RPMI7951 (cell line): ENCODE results near the gene DIAPH3. TPM values are rescaled to one million over a fixed set of nuclear protein-coding genes. Genes with fewer than 3 reads are reported as not detected.
"Not testable (repeated sequence)": the region's sequence is repeated elsewhere in the genome, so short reads cannot be mapped to it uniquely, and the experiment has no call there.

ENCODE experiments used
- DNase-seq: peaks from one replicate; pipeline ENCODE4 v3.0.0-alpha.2; 2012; ENCODE audit warnings: low read depth
- total RNA-seq: library from RNA; depleted of rRNA; stranded (reverse); fragments of >200 nt; shearing (Covaris generic); gene quantifications from 2 replicates; pipeline ENCODE4 v1.2.3, GENCODE V29; 2014

DIAPH3 gene
- total RNA-seq, 1 experiment from 2014 or later = 25.1 TPM

GRCh38 chr13:60094385-60095088 is 69.2 kb downstream of the DIAPH3 start:
- no peak for DNase-seq

GRCh38 chr13:60093425-60094019 is 70.2 kb downstream of the DIAPH3 start:
- no peak for DNase-seq

GRCh38 chr13:60091573-60091972 is 72.2 kb downstream of the DIAPH3 start:
- no peak for DNase-seq

- DNase-seq = no peak
These were observed 73.2 kb downstream of the DIAPH3 start for GRCh38 chr13:60090574-60090973.

GRCh38 chr13:60083780-60084179 is 79.9 kb downstream of the DIAPH3 start:
- DNase-seq = not testable (repeated sequence)

- no peak for DNase-seq
These were observed 82.9 kb downstream of the DIAPH3 start for GRCh38 chr13:60080850-60081249.

GRCh38 chr13:60078226-60078625 is 85.5 kb downstream of the DIAPH3 start:
- DNase-seq = no peak

GRCh38 chr13:60075850-60076249 is 87.9 kb downstream of the DIAPH3 start:
- DNase-seq = no peak

- no peak for DNase-seq
These were observed 89.3 kb downstream of the DIAPH3 start for GRCh38 chr13:60074397-60074796.

- no peak for DNase-seq
These were observed 97.5 kb downstream of the DIAPH3 start for GRCh38 chr13:60066226-60066625.

GRCh38 chr13:60062502-60062901 is 101.2 kb downstream of the DIAPH3 start:
- no peak for DNase-seq

- DNase-seq = no peak
These were observed 102.0 kb downstream of the DIAPH3 start for GRCh38 chr13:60061737-60062136.

- DNase-seq = no peak
These were observed 111.9 kb downstream of the DIAPH3 start for GRCh38 chr13:60051754-60052285.

GRCh38 chr13:60048353-60048752 is 115.4 kb downstream of the DIAPH3 start:
- not testable (repeated sequence) for DNase-seq

GRCh38 chr13:60047918-60048317 is 115.8 kb downstream of the DIAPH3 start:
- no peak for DNase-seq

- no peak for DNase-seq
These were observed 119.4 kb downstream of the DIAPH3 start for GRCh38 chr13:60044321-60044720.

- no peak for DNase-seq
These were observed 120.5 kb downstream of the DIAPH3 start for GRCh38 chr13:60043262-60043661.

- not testable (repeated sequence) for DNase-seq
These were observed 123.1 kb downstream of the DIAPH3 start for GRCh38 chr13:60040668-60041067.

- no peak for DNase-seq
These were observed 127.9 kb downstream of the DIAPH3 start for GRCh38 chr13:60035874-60036273.

- no peak for DNase-seq
These were observed 130.9 kb downstream of the DIAPH3 start for GRCh38 chr13:60032851-60033250.

- DNase-seq = no peak
These were observed 135.7 kb downstream of the DIAPH3 start for GRCh38 chr13:60028021-60028420.

- DNase-seq = no peak
These were observed 137.4 kb downstream of the DIAPH3 start for GRCh38 chr13:60026286-60026685.

- DNase-seq = no peak
These were observed 143.4 kb downstream of the DIAPH3 start for GRCh38 chr13:60020288-60020687.
